Measurements from ENCODE around the gene CLCN2. TPM values are rescaled to one million over a fixed set of nuclear protein-coding genes. Genes with fewer than 3 reads are reported as not detected.

Gene CLCN2
- total RNA-seq, 1 donor from 2014 or later: 16.9 TPM

- no peak for TF ChIP-seq CTCF (IDR thresholded peaks at IDR 0.05; ENCODE audit: unreplicated experiment)
- Mint-ChIP-seq H3K4me1 (peaks cover 13% of the 10 kb centered on the region), H3K27ac (peak within 1 kb of the TSS; percentile 28), H3K9me3 (no peaks in the 10 kb centered on the region), H3K27me3 (ENCODE audit: low read depth) (peaks cover 50% of the 10 kb centered on the region), H3K36me3 (no peaks in the 10 kb centered on the region), H3K4me3 (peak within 1 kb of the TSS; percentile 68)
- DNase-seq (ENCODE audit: low spot score in 2 of 2, unreplicated experiment in 2 of 2): no peak
Measured at GRCh38 chr3:184379358-184380184, 18.2 kb upstream of the CLCN2 start, which contains the start of gene CHRD. CHRD (plus strand) TSS chr3:184380054; CDS start chr3:184380319, 265 bp downstream.

- H3K4me3 Mint-ChIP-seq: peak overlapping the region; percentile 68
- no peaks in the 10 kb centered on the region for H3K9me3 Mint-ChIP-seq
- peaks cover 13% of the 10 kb centered on the region for H3K4me1 Mint-ChIP-seq
- peak overlapping the region; percentile 28 for H3K27ac Mint-ChIP-seq
- peaks cover 53% of the 10 kb centered on the region for H3K27me3 Mint-ChIP-seq (ENCODE audit: low read depth)
- no peaks in the 10 kb centered on the region for H3K36me3 Mint-ChIP-seq
- no peak for DNase-seq (ENCODE audit: low spot score in 2 of 2, unreplicated experiment in 2 of 2)
- no peak for TF ChIP-seq CTCF (IDR thresholded peaks at IDR 0.05; ENCODE audit: unreplicated experiment)
Measured at GRCh38 chr3:184378651-184379357, 17.4 kb upstream of the CLCN2 start.

- peaks cover 13% of the 10 kb centered on the region for H3K4me1 Mint-ChIP-seq
- no peaks in the 10 kb centered on the region for H3K36me3 Mint-ChIP-seq
- no peak for TF ChIP-seq CTCF (IDR thresholded peaks at IDR 0.05; ENCODE audit: unreplicated experiment)
- H3K27me3 Mint-ChIP-seq (ENCODE audit: low read depth): peaks cover 53% of the 10 kb centered on the region
- no peak for DNase-seq (ENCODE audit: low spot score in 2 of 2, unreplicated experiment in 2 of 2)
- peak within 1 kb of the TSS; percentile 68 for H3K4me3 Mint-ChIP-seq
- no peaks in the 10 kb centered on the region for H3K9me3 Mint-ChIP-seq
- peak within 1 kb of the TSS; percentile 28 for H3K27ac Mint-ChIP-seq
Measured at GRCh38 chr3:184377882-184378445, 16.6 kb upstream of the CLCN2 start, which contains the start of gene THPO. THPO (minus strand) TSS chr3:184378207; CDS start chr3:184376259, 1,948 bp downstream.

- Mint-ChIP-seq H3K27me3 (ENCODE audit: low read depth) (peaks cover 48% of the 10 kb centered on the region), H3K4me3 (no peak overlapping the region), H3K4me1 (peaks cover 14% of the 10 kb centered on the region), H3K36me3 (no peaks in the 10 kb centered on the region), H3K9me3 (no peaks in the 10 kb centered on the region), H3K27ac (no peak overlapping the region)
- no peak for DNase-seq (ENCODE audit: low spot score in 2 of 2, unreplicated experiment in 2 of 2)
- TF ChIP-seq CTCF (IDR thresholded peaks at IDR 0.05; ENCODE audit: unreplicated experiment): no peak
Measured at GRCh38 chr3:184377374-184377773, 16.0 kb upstream of the CLCN2 start.

- no peak overlapping the region for H3K4me3 Mint-ChIP-seq
Measured at GRCh38 chr3:184375747-184376461, 14.5 kb upstream of the CLCN2 start.

More at GRCh38 chr3:184375747-184376461, 14.5 kb upstream of the CLCN2 start:
- no peak for DNase-seq (ENCODE audit: low spot score in 2 of 2, unreplicated experiment in 2 of 2)
- Mint-ChIP-seq H3K27ac (no peak overlapping the region), H3K9me3 (no peaks in the 10 kb centered on the region), H3K36me3 (no peaks in the 10 kb centered on the region), H3K27me3 (ENCODE audit: low read depth) (peaks cover 36% of the 10 kb centered on the region), H3K4me1 (peaks cover 23% of the 10 kb centered on the region)
- TF ChIP-seq CTCF (IDR thresholded peaks at IDR 0.05; ENCODE audit: unreplicated experiment): no peak

Measured in mesothelial cell of epicardium (in vitro differentiated cells).